GM12891 (cell line): ENCODE data around the gene APOBEC3A.

Source experiments
- POLR2A ChIP-seq: IDR thresholded peaks from 2 replicates; pipeline ENCODE4 v1.6.1; 2011; ENCODE audit warnings: low read depth, low read length, control low read depth
- SPI1 ChIP-seq: IDR thresholded peaks from 2 replicates; pipeline ENCODE4 v1.6.1; 2011; ENCODE audit warnings: low read depth, low read length, control low read depth
- TAF1 ChIP-seq: IDR thresholded peaks from 2 replicates; pipeline ENCODE4 v1.6.1; 2011; ENCODE audit warnings: low read depth, low read length, control low read depth

- no peak for TF ChIP-seq POLR2A
- no peak for TF ChIP-seq SPI1
- TF ChIP-seq TAF1, result no peak
Observed at GRCh38 chr22:38956551-38956950, 858 bp upstream of the APOBEC3A start.
